HCT116 (cell line): ENCODE measurements around the gene DLX2.

Experiments
- EZH2 ChIP-seq: fragments of 200-600 bp; sonication (generic); IDR thresholded peaks from 2 replicates; pipeline ENCODE4 v1.6.1; 2017; ENCODE audit warnings: antibody characterized with exemption, mixed run types
- POLR2A ChIP-seq: IDR thresholded peaks from 2 replicates; pipeline ENCODE4 v1.7.0; 2011; ENCODE audit warnings: borderline replicate concordance; ENCODE audit not compliant: insufficient read depth, insufficient read length; ENCODE audit errors: extremely low read depth
- POLR2AphosphoS5 ChIP-seq: IDR thresholded peaks from 2 replicates; pipeline ENCODE4 v1.6.1; 2011; ENCODE audit warnings: mild to moderate bottlenecking, low read depth, low read length, moderate library complexity
- RAD21 ChIP-seq: IDR thresholded peaks from 2 replicates; pipeline ENCODE4 v1.6.1; 2012; ENCODE audit warnings: low read depth, mild to moderate bottlenecking
- REST ChIP-seq: IDR thresholded peaks from 2 replicates; pipeline ENCODE4 v1.6.1; 2012; ENCODE audit warnings: low read depth
- SIN3A ChIP-seq: IDR thresholded peaks from 2 replicates; pipeline ENCODE4 v1.6.1; 2012; ENCODE audit warnings: low read depth
- SP1 ChIP-seq: IDR thresholded peaks from 2 replicates; pipeline ENCODE4 v1.6.1; 2012; ENCODE audit warnings: low read depth
- SRF ChIP-seq: IDR thresholded peaks from 2 replicates; pipeline ENCODE4 v1.6.1; 2012; ENCODE audit warnings: low read depth
- YY1 ChIP-seq: IDR thresholded peaks from 2 replicates; pipeline ENCODE4 v1.6.1; 2011; ENCODE audit warnings: low read length, low read depth, moderate library complexity, mild to moderate bottlenecking; ENCODE audit not compliant: insufficient replicate concordance; ENCODE audit errors: extremely low read depth
- ZFX ChIP-seq: fragments of 450-650 bp; IDR thresholded peaks from 2 replicates; pipeline ENCODE4 v1.6.1; 2017
- ZNF274 ChIP-seq: fragments of 200-500 bp; sonication (Bioruptor generic); IDR thresholded peaks from 2 replicates; pipeline ENCODE4 v1.6.1; 2014; ENCODE audit warnings: mild to moderate bottlenecking, low read depth, low read length, inconsistent platforms
- TF ChIP-seq, protein P1 (sequence below), 3 experiments: fragments of 200-600 bp in 1 of 3; sonication (generic) in 1 of 3; IDR thresholded peaks in 2 of 3; conservative IDR thresholded peaks in 1 of 3; 2 replicates each; pipeline ENCODE4 v1.5.1; 2012 to 2017; ENCODE audit warnings: low read depth in 2 of 3, low read length in 2 of 3, antibody characterized with exemption in 1 of 3, borderline replicate concordance in 1 of 3, control low read depth in 1 of 3, mild to moderate bottlenecking in 1 of 3, mixed read lengths in 1 of 3, mixed run types in 1 of 3, moderate library complexity in 1 of 3; ENCODE audit not compliant: insufficient read depth in 1 of 3

- TF ChIP-seq, protein P1, sequence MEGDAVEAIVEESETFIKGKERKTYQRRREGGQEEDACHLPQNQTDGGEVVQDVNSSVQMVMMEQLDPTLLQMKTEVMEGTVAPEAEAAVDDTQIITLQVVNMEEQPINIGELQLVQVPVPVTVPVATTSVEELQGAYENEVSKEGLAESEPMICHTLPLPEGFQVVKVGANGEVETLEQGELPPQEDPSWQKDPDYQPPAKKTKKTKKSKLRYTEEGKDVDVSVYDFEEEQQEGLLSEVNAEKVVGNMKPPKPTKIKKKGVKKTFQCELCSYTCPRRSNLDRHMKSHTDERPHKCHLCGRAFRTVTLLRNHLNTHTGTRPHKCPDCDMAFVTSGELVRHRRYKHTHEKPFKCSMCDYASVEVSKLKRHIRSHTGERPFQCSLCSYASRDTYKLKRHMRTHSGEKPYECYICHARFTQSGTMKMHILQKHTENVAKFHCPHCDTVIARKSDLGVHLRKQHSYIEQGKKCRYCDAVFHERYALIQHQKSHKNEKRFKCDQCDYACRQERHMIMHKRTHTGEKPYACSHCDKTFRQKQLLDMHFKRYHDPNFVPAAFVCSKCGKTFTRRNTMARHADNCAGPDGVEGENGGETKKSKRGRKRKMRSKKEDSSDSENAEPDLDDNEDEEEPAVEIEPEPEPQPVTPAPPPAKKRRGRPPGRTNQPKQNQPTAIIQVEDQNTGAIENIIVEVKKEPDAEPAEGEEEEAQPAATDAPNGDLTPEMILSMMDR (IDR thresholded peaks at IDR 0.05 in 2 of 3, conservative IDR thresholded peaks at IDR 0.05 in 1 of 3; ENCODE audit: borderline replicate concordance in 1 of 3, insufficient read depth in 1 of 3, low read depth in 2 of 3, low read length in 2 of 3): no peak
- TF ChIP-seq POLR2AphosphoS5 (no peak), REST (no peak), SIN3A (no peak), RAD21 (no peak), ZNF274 (no peak), YY1 (no peak), EZH2 (no peak), SRF (no peak), POLR2A (no peak), ZFX (no peak), SP1 (no peak)
Observed at GRCh38 chr2:172089005-172089504, 13.6 kb downstream of the DLX2 start.
